Measurements from ENCODE around the gene YPEL1.
"Not testable (repeated sequence)": the region's sequence is repeated elsewhere in the genome, so short reads cannot be mapped to it uniquely, and the experiment has no call there.

The YPEL1 gene

DNA sequence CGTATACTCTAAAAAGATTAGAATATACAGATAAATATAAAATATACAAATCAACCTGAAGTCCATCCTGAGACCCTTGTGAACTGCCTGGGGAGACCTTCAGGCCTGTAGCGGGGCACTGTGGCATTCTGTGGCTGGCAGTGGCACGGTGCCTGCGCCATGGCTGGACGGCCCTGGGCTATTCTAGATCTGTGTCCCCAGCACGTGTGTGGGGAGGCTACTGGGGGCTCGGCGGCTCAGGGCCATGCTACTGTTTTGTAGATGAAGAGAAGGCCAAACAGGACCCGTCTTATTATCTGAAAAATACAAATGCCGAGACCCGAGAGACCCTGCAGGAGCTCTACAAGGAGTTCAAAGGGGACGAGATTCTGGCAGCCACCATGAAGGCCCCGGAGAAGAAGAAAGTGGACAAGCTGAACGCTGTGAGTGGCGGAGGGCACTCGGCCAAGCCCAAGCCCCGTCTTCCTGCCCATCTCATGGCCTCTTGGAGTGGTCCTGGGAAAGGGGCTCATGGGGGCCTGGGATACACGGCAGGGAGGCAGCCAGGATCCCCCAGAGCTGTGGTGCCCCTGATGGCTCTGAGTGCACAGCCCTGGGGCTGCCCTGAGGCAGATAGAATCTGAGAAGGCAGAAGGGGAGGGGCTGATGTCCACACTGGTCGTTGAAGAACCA lies 51.0 kb downstream of the YPEL1 start:
- DNase-seq (ENCODE audit: low read depth in 2 of 2): no peak

DNA sequence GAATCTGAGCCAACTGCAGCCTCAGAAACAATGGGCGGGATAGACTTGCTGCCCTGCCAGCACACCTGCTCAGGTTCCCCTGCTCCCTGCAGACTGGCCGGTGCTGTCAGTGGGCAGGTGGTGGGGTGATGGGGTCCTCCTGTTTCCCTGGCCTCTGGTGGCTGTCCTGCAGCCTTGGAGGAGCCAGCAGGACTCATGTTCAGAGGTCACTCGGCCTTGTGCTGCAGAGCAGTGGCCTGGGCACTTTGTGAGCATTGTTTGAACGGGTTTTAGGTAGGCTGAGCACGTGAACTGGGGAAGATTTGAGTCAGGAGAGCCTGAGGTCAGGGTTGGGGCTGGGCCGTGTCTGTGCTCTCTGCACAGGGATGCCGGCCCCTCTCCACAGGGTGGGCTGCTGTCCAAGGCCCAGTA lies 52.2 kb downstream of the YPEL1 start:
- no peak for DNase-seq (ENCODE audit: low read depth in 2 of 2)

DNA sequence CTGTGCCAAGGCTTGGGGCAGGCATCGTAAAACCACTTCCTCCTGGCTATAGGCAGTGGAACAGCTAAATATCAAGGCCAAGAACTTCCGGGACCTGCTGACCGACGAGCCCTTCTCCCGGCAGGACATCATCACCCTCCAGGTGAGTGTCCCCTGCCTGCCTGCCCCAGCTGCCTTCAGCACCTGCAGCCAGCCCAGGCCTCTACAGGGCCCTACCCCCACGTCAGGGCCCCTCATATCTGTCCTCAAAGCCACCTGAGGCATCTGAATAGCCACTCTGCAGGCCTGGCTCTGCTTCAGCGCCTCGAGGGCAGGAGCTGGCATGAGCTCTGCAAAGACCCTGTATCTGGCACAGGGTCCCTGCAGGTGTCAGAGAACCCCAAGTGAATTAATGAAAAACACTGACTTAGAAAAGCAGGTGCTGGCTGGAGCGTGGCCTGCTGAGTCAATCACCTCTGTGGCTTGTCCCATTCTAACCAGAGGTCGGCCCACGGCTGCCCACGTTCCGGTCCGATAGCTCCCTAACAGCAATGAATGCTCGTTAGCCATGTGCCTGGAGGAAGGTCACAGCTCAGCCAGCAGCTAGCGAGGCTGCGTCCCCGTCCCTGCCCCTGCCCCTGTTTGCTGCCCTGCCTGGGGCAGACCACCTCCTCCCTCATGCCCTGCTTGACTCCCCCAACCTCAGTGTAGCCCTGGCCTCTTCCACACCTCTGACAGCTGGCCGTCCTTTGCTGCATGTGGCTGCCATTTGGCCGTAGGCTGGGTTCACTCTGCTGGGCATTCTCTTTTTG lies 53.0 kb downstream of the YPEL1 start:
- no peak for DNase-seq (ENCODE audit: low read depth in 2 of 2)

DNA sequence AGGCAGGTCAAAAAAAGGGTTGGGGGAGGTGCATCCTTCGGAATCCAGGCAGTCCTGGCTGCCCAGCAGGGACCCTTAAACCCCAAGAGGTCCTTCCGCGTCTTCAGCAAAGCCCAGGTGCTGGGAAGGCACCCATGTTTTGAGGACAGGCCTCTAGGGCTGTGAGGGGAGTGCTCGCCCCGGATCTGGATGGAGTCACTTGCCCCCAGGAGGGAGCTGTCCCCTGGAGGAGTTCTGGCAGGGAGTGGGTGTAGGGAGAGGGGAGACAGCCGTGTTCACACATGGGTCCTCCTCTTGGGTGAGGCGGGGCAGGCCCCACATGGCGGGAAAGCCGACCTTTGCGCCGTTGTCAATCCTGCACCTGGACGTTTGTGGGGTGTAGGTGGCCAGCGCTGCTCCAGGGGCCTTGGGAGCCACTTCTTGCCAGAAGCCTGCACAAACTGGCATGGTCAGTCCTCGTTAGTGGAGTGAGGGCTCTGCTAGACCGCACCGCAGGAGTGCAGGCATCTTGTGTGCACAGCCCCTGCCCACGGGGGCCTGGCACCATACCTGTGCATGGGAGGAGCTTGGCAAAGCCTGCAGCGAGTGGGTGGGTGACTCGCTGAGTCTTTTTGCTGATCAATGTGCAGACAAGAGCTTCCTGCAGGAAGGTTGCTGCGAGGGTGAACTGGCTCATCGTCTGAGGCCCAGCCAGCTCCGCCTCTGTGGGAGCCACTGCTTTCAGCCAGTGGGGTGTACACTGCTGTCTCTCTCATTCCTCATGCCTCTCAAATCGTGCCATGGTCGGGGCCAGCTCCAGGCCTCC lies 53.8 kb downstream of the YPEL1 start:
- DNase-seq (ENCODE audit: low read depth in 2 of 2): no peak

DNA sequence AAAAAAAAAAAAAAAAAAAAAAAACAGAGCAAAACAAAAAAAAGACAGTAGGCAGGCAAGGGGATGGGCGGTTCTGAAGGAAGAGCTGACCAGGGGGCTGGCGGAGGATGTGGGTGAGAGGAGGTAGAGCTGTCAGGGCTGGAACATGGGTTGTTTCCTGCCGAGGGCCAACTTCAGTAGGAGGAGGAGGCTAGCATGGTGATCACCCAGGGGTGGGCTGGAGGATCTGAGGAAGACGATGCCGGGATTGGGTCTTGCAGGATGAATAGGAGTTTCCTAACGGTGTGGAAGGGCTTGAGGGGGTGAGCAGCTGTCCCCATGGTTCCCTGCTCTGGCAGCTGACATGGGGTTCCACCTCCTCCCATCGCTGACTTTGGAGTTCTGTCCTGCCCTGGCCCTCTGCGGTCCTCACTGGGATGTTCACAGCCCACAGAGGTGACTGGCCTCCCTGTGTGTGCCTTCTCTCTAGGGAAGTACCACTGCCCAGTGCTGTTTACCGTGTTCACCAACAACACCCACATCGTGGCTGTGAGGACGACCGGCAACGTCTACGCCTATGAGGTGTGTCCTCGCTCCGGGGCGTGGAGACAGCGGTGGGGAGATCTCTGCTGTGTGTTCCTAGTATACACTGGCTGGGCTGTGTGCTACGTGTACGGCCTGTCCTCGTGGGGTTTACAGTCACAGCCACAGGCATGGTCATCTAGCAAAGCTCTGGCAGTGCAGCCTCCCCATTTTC lies 54.6 kb downstream of the YPEL1 start:
- DNase-seq (ENCODE audit: low read depth in 2 of 2): no peak

DNA sequence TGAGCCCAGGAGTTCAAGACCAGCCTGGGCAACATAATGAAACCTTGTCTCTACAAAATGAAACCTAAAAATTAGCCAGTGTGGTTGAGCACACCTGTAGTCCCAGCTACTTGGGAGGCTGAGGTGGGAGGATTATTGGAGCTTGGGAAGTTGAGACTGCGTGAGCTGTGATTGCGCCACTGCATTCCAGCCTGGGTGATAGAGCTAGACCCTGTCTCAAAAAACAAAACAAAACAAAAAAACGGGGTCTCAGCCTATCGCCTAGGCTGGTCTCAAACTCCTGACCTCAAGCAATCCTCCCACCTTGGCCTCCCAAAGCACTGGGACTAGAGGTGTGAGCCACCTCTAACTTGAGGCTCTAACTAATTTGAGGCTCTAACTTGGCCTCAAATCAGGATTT lies 56.2 kb downstream of the YPEL1 start:
- DNase-seq (ENCODE audit: low read depth in 2 of 2): no peak

DNA sequence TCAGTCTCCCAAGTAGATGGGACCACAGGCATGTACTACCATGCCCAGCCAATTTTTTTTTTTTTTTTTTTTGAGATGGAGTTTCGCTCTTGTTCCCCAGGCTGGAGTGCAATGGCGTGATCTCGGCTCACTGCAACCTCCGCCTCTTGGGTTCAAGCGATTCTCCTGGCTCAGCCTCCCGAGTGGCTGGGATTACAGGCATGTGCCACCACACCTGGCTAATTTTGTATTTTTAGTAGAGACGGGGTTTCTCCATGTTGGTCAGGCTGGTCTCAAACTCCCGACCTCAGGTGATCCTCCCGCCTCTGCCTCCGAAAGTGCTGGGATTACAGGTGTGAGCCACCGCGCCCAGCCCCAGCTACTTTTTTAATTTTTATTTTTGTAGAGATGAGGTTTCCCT lies 56.8 kb downstream of the YPEL1 start:
- not testable (repeated sequence) for DNase-seq (ENCODE audit: low read depth in 2 of 2)

DNA sequence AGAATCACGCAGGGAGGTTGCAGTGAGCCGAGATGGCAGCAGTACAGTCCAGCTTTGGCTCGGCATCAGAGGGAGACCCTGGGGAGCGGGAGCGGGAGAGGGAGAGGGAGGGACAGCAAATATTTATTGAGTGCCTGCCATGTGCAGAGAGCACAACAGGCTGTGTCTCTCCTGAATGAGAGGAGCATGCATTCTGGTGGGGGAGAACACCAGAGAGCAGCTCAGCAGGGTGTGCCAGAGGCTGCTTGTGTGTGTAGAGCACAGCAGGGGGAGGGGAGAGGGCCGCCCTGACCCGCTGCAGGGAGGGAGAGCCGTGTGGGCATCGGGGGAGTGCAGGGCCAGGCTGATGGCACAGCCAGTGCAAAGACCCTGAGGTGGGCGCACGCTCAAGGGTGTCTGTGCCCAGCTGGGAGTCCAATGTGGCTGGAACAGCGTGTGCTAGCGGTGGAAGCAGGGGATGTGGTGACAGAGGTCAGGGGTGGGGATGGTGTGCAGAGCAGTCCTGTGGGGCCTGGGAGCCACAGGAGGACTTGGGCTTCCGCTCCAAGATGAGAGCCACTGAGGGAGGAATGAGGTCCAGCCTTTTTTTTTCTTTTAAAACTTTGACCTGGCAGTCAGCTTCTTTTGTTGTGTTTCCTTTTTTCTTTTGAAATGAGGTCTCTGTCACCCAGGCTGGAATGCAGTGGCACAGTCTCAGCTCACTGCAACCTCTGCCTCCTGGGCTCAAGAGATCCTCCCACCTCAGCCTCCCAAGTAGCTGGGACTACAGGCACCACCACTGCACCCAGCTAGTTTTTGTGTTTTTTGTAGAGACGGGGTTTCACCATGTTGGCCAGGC lies 57.8 kb downstream of the YPEL1 start:
- no peak for DNase-seq (ENCODE audit: low read depth in 2 of 2)

DNA sequence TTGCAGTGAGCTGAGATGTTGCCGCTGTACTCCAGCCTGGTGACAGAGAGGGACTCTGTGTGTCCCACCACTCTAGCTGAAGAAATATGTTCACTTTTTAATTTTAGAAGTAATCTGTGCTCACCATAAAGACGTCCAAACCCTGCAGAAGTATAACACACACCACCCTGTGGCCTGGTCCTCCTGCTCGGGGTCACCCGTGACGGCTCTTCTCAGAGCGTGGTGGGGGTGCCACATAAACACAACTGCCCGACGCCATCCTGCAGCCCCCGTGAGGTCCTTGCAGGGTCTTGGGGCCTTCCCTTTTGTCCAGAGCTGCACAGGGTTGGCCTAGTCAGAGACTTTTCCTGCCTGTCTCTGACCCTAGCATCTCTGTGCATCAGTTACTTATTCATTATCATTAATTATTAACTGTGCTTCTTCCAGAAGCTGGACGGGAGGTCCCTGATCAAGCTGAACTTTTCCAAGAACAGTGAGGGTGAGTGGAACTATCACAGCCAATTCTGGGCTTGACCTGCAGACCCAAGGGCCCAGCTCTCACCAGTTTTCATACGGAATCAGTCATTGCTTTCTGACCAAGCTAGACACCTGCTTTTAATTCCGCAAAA lies 60.9 kb downstream of the YPEL1 start:
- DNase-seq (ENCODE audit: low read depth in 2 of 2): no peak

DNA sequence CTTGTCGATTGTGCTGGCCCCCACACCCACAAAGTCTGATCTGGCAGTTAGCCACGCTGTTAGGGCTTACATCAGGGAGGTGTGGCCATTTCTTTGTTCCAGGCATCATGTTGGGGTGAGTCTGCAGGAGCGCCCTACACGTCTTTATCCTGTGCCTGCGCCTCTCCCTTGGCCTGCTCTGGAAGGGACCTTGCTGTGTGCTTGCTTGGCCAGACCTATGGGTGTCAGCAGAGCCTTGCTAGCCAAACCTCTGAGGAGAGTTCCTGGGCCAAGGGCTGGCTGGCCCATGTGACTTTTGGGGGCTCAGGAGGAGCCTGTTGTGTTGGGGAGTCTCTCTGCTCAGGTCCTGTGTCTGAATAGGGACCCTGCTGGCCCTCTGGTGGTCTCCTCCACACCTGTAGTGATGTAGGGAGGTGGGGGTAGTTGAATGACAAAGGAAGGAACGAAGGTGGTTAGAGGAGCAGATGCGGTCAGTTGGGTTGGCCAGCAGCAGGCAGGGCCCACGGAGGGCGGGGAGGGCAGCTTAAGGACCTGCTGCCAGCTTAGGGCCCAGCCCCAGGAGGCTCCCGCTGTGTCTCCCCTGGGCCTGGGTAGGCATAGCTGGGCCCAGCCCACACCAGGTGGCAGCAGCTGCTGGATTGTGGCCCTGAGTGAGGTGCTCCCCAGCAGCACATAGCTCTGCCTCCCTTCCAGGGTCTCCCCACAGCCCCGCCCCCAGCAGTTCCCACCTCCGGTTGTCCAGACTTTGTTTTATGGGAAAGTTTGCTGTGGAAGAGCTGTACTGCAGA lies 61.9 kb downstream of the YPEL1 start:
- no peak for DNase-seq (ENCODE audit: low read depth in 2 of 2)

DNA sequence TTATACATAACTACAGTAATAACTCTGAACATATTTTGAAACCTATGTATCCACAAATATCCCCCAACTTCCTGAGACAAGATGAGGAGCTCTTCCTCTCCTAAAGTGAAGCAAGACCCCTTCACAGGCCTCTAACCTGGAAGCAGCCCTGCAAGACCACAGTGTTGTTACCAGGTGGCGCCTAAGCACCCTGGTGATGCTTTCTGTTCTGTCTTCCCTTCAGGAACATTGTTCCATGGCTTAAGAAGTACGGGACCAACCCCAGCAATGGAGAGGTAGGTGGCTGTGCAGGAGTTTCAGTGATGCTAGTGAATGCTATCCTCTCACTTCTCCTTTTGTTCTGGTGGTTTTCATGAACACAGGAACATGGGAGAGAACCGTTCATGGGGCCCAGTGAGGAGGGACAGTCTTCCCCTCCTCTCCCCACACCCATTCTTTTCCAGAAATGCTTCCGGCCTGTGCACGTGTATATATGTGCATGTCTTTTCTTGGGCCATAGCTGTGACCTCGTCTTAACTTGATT lies 63.4 kb downstream of the YPEL1 start:
- no peak for DNase-seq (ENCODE audit: low read depth in 2 of 2)

DNA sequence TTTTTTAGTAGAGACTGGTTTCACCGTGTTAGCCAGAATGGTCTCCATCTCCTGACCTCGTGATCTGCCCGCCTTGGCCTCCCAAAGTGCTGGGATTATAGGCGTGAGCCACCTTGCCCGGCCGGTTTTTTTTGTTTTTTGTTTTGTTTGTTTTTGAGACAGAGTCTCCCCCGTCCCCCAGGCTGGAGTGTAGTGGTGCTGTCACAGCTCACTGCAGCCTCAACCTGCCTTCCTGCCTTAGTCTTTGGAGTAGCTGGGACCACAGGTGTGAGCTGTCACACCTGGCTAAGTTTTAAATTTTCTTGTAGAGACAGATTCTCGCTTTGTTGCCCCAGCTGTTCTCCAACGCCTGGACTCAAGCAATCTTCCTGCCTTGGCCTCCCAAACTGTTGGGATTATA lies 66.6 kb downstream of the YPEL1 start:
- DNase-seq (ENCODE audit: low read depth in 2 of 2): no peak

DNA sequence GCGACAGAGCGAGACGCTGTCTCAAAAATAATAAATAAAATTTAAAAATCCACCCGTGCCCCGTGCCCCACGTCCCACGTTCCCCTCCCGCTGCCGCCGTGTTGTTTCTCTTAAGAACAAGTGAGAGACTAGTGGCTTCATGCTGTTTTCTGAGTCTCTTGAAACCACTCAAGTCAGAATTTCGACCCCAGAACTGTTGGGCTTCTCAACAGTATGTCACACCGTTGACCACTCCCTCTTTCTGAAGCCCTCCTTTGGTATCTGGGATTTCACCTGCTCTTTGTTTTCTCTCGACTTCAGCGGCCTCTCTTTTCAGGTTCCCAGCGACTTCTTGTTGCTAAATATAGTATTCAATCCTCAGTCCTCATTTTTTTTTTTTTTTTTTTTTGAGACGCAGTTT lies 68.8 kb downstream of the YPEL1 start:
- no peak for DNase-seq (ENCODE audit: low read depth in 2 of 2)

DNA sequence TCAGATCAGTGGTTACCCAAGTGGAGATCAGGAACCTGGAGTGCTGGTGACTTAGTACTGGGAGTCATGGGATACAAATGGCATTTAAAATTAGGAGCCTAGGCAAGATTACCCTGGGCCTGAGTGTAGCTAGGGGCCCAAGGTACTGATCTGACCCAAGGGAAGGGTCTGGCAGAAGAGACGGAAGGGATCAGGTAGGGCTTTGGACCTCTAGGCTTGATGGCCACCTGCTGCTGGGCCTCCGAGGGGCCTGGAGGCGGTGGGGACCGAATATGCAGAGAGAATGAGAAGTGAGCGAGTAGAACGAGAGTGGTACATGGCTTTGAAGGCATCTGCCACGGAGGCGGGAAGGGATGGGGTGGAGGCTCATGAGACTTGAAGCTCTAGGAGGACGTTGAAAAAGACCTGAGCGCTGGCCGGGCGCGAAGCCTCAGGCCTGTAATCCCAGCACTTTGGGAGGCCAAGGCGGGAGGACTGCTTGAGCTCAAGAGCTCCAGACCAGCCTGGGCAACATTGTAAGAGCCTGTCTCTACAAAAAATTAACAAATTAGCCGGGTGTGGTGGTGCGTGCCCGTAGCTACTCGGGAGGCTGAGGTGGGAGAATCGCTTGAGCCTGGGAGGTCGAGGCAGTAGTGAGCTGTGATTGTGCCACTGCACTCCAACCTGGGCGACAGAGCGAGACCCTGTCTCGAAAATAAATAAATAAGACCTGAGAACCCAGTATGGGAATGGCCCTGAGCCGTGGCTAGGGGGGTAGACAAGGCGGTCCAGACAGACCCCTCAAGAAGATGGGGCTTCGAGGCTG lies 70.3 kb downstream of the YPEL1 start:
- DNase-seq (ENCODE audit: low read depth in 2 of 2): no peak

DNA sequence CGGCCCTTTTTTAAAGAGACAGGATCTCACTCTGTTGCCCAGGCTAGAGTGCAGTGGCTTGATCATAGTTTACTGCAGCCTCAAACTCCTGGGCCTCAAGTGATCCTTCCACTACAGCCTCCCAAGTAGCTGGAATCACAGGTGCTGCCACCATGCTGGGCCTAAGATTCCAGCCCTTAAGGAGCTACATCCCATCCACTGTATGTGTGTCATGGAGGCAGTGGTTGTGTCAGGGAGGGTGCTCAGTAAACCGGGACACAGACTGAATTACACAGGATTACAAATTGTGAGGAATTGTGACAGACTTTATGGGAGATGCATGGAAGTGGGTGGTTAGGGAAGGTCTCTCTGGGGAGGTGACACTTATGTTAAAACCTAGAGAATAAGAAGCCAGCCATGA lies 71.9 kb downstream of the YPEL1 start:
- DNase-seq (ENCODE audit: low read depth in 2 of 2): no peak

DNA sequence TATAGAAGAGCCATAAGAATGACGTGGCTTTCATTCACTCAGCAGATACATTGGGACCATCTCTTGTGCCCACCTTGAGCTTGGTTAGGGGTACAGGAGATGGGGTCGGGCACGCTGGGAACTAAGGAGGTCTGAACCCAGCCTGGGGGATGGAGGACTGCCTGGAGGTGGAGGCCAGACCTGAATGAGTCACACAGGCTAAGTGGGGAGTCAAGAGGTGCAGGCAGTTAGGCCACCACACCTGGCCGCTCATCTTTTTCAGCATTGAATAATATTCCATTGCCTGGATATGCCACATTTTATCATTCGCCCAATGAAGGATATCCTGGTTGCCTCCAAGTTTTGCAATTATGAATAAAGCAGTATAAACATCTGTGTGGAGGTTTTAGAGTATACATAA lies 73.6 kb downstream of the YPEL1 start:
- no peak for DNase-seq (ENCODE audit: low read depth in 2 of 2)

DNA sequence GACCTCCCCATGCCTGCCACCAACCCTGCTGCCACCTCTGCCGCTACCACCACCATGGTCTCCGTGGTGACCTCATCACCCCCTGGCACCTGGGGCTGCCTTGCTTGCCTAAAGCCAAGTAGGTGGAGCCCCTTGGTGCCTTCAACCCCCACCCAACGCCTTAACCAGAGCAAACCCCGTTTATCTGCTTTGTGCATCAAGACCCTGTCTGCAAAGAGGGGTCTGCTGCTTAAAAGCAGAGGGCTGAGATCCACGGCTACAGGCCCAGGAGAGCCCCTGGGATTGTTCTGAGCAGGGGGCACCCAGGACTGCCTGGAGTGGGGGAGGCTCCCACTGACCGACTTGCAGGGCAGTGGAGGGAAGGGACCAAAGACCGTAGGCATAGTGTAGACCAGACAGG lies 74.7 kb downstream of the YPEL1 start:
- no peak for DNase-seq (ENCODE audit: low read depth in 2 of 2)

DNA sequence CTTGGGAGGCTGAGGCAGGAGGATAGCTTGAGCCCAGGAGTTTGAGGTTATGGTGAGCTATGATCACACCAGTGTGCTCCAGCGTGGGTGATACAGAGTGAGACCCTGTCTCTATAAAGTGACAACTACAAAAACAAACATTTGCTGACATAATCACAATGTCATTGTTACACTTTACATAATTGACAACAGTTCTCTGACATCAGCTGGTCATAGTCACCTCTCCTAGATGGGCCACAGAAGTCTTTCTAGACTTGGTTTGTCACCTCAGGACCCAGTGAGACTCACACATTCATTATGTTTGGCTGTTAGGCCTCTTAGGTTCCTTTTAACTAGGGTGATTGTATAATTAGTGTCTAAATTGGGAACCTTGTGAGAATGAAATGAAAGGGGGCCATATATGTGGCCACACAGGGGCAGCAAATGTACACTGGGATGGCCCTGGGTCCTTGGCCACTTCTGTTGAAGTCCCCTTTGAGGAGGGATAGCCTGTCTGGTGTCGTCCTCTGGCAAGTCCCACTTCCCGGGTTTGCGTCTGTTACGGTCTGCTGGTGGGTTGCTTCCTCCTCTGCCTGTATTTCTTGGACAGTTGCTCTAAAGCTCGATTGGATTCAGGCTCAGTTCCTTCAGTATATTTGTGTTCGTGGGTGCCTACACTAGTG lies 75.6 kb downstream of the YPEL1 start:
- DNase-seq (ENCODE audit: low read depth in 2 of 2): no peak
